CD4-positive, CD25-positive, alpha-beta regulatory T cell (primary cell): ENCODE data around the gene VSIG2. TPM values are rescaled to one million over a fixed set of nuclear protein-coding genes. Genes with fewer than 3 reads are reported as not detected.
A peak's percentile ranks its signal among the peaks of the same experiment; 100 is the strongest.

Experiments used
- ATAC-seq, 2 donors: fragments of 150-1000 bp; cut with Tn5 transposase; one replicate each; pipeline ENCODE4 v1.10.0; 2021; ENCODE audit warnings: low read depth in 2 of 2, moderate number of reproducible peaks in 2 of 2, moderate library complexity in 1 of 2
- DNase-seq, 3 donors: peaks; one replicate each; pipeline versions ENCODE4 v3.0.0 to v3.0.0-alpha.2; 2012 to 2022; ENCODE audit warnings: mixed read lengths in 1 of 3
- H3K27ac ChIP-seq: one replicate; pipeline ENCODE4 v1.7.0; 2013; ENCODE audit warnings: mild to moderate bottlenecking, low read length; ENCODE audit not compliant: insufficient read depth, poor library complexity, severe bottlenecking
- H3K27me3 ChIP-seq: one replicate; pipeline ENCODE4 v1.7.0; 2013; ENCODE audit warnings: low read length; ENCODE audit not compliant: control insufficient read depth, insufficient read depth
- H3K36me3 ChIP-seq: one replicate; pipeline ENCODE4 v1.7.0; 2013; ENCODE audit warnings: mild to moderate bottlenecking, low read length, moderate library complexity; ENCODE audit not compliant: control insufficient read depth, insufficient read depth
- H3K4me1 ChIP-seq: 2 replicates; pipeline ENCODE4 v1.7.0; 2013; ENCODE audit warnings: mild to moderate bottlenecking, low read length; ENCODE audit not compliant: insufficient read depth, control insufficient read depth, poor library complexity, severe bottlenecking
- H3K4me3 ChIP-seq: one replicate; pipeline ENCODE4 v1.7.0; 2013; ENCODE audit warnings: low read depth, mild to moderate bottlenecking, low read length, moderate library complexity
- H3K9me3 ChIP-seq, 2 experiments: 1 replicate in 1 of 2; 2 replicates in 1 of 2; pipeline ENCODE4 v1.7.0; 2013; ENCODE audit warnings: low read length in 2 of 2, mild to moderate bottlenecking in 1 of 2, moderate library complexity in 1 of 2; ENCODE audit not compliant: control insufficient read depth in 2 of 2
- H3K27ac Mint-ChIP-seq, 3 donors: one replicate each; pipeline ENCODE4 v1.8.0; 2020 to 2022; ENCODE audit warnings: mild to moderate bottlenecking in 3 of 3, mixed read lengths in 3 of 3, moderate library complexity in 2 of 3
- H3K27me3 Mint-ChIP-seq: one replicate; pipeline ENCODE4 v1.8.0; 2022; ENCODE audit warnings: mild to moderate bottlenecking, mixed read lengths
- H3K36me3 Mint-ChIP-seq: one replicate; pipeline ENCODE4 v1.8.0; 2020; ENCODE audit warnings: mixed read lengths
- H3K4me1 Mint-ChIP-seq, 4 donors: one replicate each; pipeline ENCODE4 v1.8.0; 2020 to 2022; ENCODE audit warnings: mixed read lengths in 4 of 4, mild to moderate bottlenecking in 1 of 4
- H3K4me3 Mint-ChIP-seq, 4 donors: one replicate each; pipeline ENCODE4 v1.8.0; 2020 to 2022; ENCODE audit warnings: mild to moderate bottlenecking in 4 of 4, mixed read lengths in 4 of 4, moderate library complexity in 3 of 4
- H3K9me3 Mint-ChIP-seq, 7 donors: one replicate each; pipeline ENCODE4 v1.8.0; 2020 to 2022; ENCODE audit warnings: mixed read lengths in 7 of 7, mild to moderate bottlenecking in 3 of 7, moderate library complexity in 2 of 7
- polyA plus RNA-seq, 4 donors: library from polyadenylated mRNA; unstranded; fragments of 300-500 nt; fragmentation: Illumina TruSeq; gene quantifications; one replicate each; pipeline ENCODE4 v1.2.3, GENCODE V29; 2021
- total RNA-seq: library from RNA; stranded (reverse); gene quantifications from one replicate; pipeline ENCODE4 v1.2.3, GENCODE V29; 2022

VSIG2 gene
- total and polyA plus RNA-seq, 5 donors from 2014 or later = 0.44 to 3.9 (median 0.75) TPM

GRCh38 chr11:124793466-124794278 is 41.6 kb upstream of the VSIG2 start:
- Histone ChIP-seq H3K27ac (no peak overlapping the region), H3K36me3 (no peaks in the 10 kb centered on the region), H3K4me1 (peaks cover 14% of the 10 kb centered on the region), H3K9me3 (no peaks in the 10 kb centered on the region), H3K4me3 (no peak overlapping the region), H3K27me3 (no peaks in the 10 kb centered on the region)
- Mint-ChIP-seq H3K27ac (no peak overlapping the region), H3K36me3 (peaks cover 8% of the 10 kb centered on the region), H3K4me3 (no peak overlapping the region), H3K4me1 (peaks cover 23 to 46% (median 37%) of the 10 kb centered on the region in 4 donors), H3K9me3 (no peaks in the 10 kb centered on the region), H3K27me3 (no peaks in the 10 kb centered on the region)
- ATAC-seq (peak in 1 of 2 donors; percentile 55), DNase-seq (peak in 2 of 3 donors; percentile 37 to 67)

- no peak overlapping the region for H3K4me3 Mint-ChIP-seq
- Histone ChIP-seq H3K4me3 (no peak overlapping the region), H3K27me3 (no peaks in the 10 kb centered on the region), H3K4me1 (peaks cover 10% of the 10 kb centered on the region), H3K9me3 (no peaks in the 10 kb centered on the region), H3K27ac (no peak overlapping the region), H3K36me3 (no peaks in the 10 kb centered on the region)
- H3K27me3 Mint-ChIP-seq = no peaks in the 10 kb centered on the region
- DNase-seq = peak in 1 of 3 donors; percentile 2
- peaks cover 20 to 40% (median 30%) of the 10 kb centered on the region in 4 donors for H3K4me1 Mint-ChIP-seq
- peaks cover 8% of the 10 kb centered on the region for H3K36me3 Mint-ChIP-seq
- no peaks in the 10 kb centered on the region for H3K9me3 Mint-ChIP-seq
- ATAC-seq = no peak
- peak overlapping the region in 1 of 3 donors; percentile 53 for H3K27ac Mint-ChIP-seq
Measured at GRCh38 chr11:124791626-124792341, 39.7 kb upstream of the VSIG2 start.

- no peak overlapping the region for H3K4me3 ChIP-seq
- no peak for ATAC-seq
Measured at GRCh38 chr11:124788521-124788920, 36.5 kb upstream of the VSIG2 start.

GRCh38 chr11:124784051-124784450 is 32.0 kb upstream of the VSIG2 start:
- no peak overlapping the region for H3K27ac ChIP-seq
- no peaks in the 10 kb centered on the region for H3K27me3 ChIP-seq
- no peak for ATAC-seq
- no peak overlapping the region for H3K4me3 Mint-ChIP-seq
- no peaks in the 10 kb centered on the region for H3K36me3 ChIP-seq
- no peaks in the 10 kb centered on the region for H3K4me1 ChIP-seq
- H3K4me3 ChIP-seq = no peak overlapping the region
- no peak overlapping the region for H3K27ac Mint-ChIP-seq
- H3K4me1 Mint-ChIP-seq = peaks cover 2 to 9% (median 6%) of the 10 kb centered on the region in 4 donors
- no peaks in the 10 kb centered on the region for H3K36me3 Mint-ChIP-seq
- no peaks in the 10 kb centered on the region for H3K9me3 ChIP-seq
- DNase-seq = no peak
- H3K27me3 Mint-ChIP-seq = no peaks in the 10 kb centered on the region
- no peaks in the 10 kb centered on the region for H3K9me3 Mint-ChIP-seq

More at GRCh38 chr11:124788521-124788920, 36.5 kb upstream of the VSIG2 start:
- H3K27ac ChIP-seq = no peak overlapping the region
- H3K4me1 ChIP-seq = peaks cover 6% of the 10 kb centered on the region
- DNase-seq = no peak
- no peaks in the 10 kb centered on the region for H3K9me3 ChIP-seq
- Mint-ChIP-seq H3K9me3 (no peaks in the 10 kb centered on the region), H3K27ac (no peak overlapping the region), H3K36me3 (peaks cover 8% of the 10 kb centered on the region), H3K27me3 (no peaks in the 10 kb centered on the region), H3K4me1 (peaks cover 15 to 31% (median 26%) of the 10 kb centered on the region in 4 donors), H3K4me3 (no peak overlapping the region)
- no peaks in the 10 kb centered on the region for H3K36me3 ChIP-seq
- H3K27me3 ChIP-seq = no peaks in the 10 kb centered on the region

GRCh38 chr11:124783002-124783401 is 30.9 kb upstream of the VSIG2 start:
- Mint-ChIP-seq H3K4me3 (no peak overlapping the region), H3K4me1 (peaks cover 0 to 7% (median 4%) of the 10 kb centered on the region in 4 donors), H3K27ac (no peak overlapping the region), H3K36me3 (peaks cover 6% of the 10 kb centered on the region), H3K27me3 (no peaks in the 10 kb centered on the region), H3K9me3 (no peaks in the 10 kb centered on the region)
- Histone ChIP-seq H3K27me3 (no peaks in the 10 kb centered on the region), H3K4me1 (no peaks in the 10 kb centered on the region), H3K36me3 (no peaks in the 10 kb centered on the region), H3K27ac (no peak overlapping the region), H3K9me3 (no peaks in the 10 kb centered on the region), H3K4me3 (no peak overlapping the region)
- ATAC-seq = no peak
- no peak for DNase-seq

- ATAC-seq (no peak), DNase-seq (no peak)
- Histone ChIP-seq H3K27me3 (no peaks in the 10 kb centered on the region), H3K9me3 (no peaks in the 10 kb centered on the region), H3K4me1 (no peaks in the 10 kb centered on the region), H3K36me3 (no peaks in the 10 kb centered on the region), H3K27ac (no peak overlapping the region), H3K4me3 (no peak overlapping the region)
- Mint-ChIP-seq H3K27ac (no peak overlapping the region), H3K4me1 (peaks cover 4 to 14% (median 11%) of the 10 kb centered on the region in 4 donors), H3K4me3 (no peak overlapping the region), H3K9me3 (peaks cover 0 to 1% (median 0%) of the 10 kb centered on the region in 7 donors), H3K36me3 (peaks cover 19% of the 10 kb centered on the region), H3K27me3 (no peaks in the 10 kb centered on the region)
Measured at GRCh38 chr11:124779568-124779967, 27.5 kb upstream of the VSIG2 start.

- Mint-ChIP-seq H3K9me3 (peaks cover 0 to 1% (median 0%) of the 10 kb centered on the region in 7 donors), H3K4me1 (peaks cover 4 to 14% (median 11%) of the 10 kb centered on the region in 4 donors), H3K36me3 (peaks cover 19% of the 10 kb centered on the region), H3K27ac (no peak overlapping the region), H3K4me3 (no peak overlapping the region), H3K27me3 (no peaks in the 10 kb centered on the region)
- Histone ChIP-seq H3K27ac (no peak overlapping the region), H3K36me3 (no peaks in the 10 kb centered on the region), H3K27me3 (no peaks in the 10 kb centered on the region), H3K4me3 (no peak overlapping the region), H3K9me3 (no peaks in the 10 kb centered on the region), H3K4me1 (no peaks in the 10 kb centered on the region)
- ATAC-seq (no peak), DNase-seq (no peak)
Measured at GRCh38 chr11:124778281-124778680, 26.2 kb upstream of the VSIG2 start.
